Ovary (tissue), 9 donors: ENCODE results near the gene NEU4. TPM values are rescaled to one million over a fixed set of nuclear protein-coding genes. Genes with fewer than 3 reads are reported as not detected.

Experiments used
- DNase-seq, 5 donors: peaks; one replicate each; pipeline ENCODE4 v3.0.0-alpha.2; 2019 to 2020
- H3K27ac ChIP-seq, 2 donors: fragments of 200-600 bp; one replicate each; pipeline versions ENCODE4 v1.5.1 to v1.8.0; 2019 to 2022
- H3K27me3 ChIP-seq: fragments of 200-600 bp; one replicate; pipeline ENCODE4 v1.8.0; 2022
- H3K36me3 ChIP-seq: fragments of 200-600 bp; sonication (generic); one replicate; pipeline ENCODE4 v1.5.1; 2019
- H3K4me1 ChIP-seq: one replicate; pipeline ENCODE4 v1.8.1; 2013; ENCODE audit warnings: mild to moderate bottlenecking, moderate library complexity; ENCODE audit not compliant: insufficient read depth
- H3K4me3 ChIP-seq: fragments of 200-600 bp; sonication (generic); one replicate; pipeline ENCODE4 v1.5.1; 2017
- H3K9me3 ChIP-seq, 2 donors: fragments of 200-600 bp in 1 of 2; sonication (generic) in 1 of 2; one replicate each; pipeline versions ENCODE4 v1.5.1 to v1.8.1; 2013 to 2019; ENCODE audit warnings: mild to moderate bottlenecking in 1 of 2, moderate library complexity in 1 of 2
- EP300 ChIP-seq: sonication (generic); formaldehyde crosslinking; IDR thresholded peaks from one replicate; pipeline ENCODE4 v1.6.1; 2017; ENCODE audit warnings: antibody characterized with exemption
- POLR2A ChIP-seq: fragments of 450-650 bp; IDR thresholded peaks from one replicate; pipeline ENCODE4 v1.6.1; 2017; ENCODE audit warnings: antibody characterized with exemption, mild to moderate bottlenecking, moderate library complexity
- WGBS, 3 donors: extraction: QIAGEN DNeasy Blood & Tissue Kit in 1 of 3; methylation state at CpG; one replicate each; pipeline versions ENCODE4 v1.1.5 to v1.1.7; 2013 to 2017; 5-methylcytosine and 5-hydroxymethylcytosine counted together
- intact Hi-C, 4 donors: fragments of 100-400 bp; cut with DNase I; formaldehyde crosslinking; loops; one replicate each; pipeline versions ENCODE4 v1.11.0 to v1.15.1; 2022 to 2023
- polyA plus RNA-seq, 2 donors: library from polyadenylated mRNA; stranded (reverse); fragments of 200-250 nt in 1 of 2; fragments of 350-450 nt in 1 of 2; fragmentation: Illumina TruSeq in 1 of 2; extraction: RNeasy Lipid Tissue Mini Kit (QIAGEN cat#74804) in 1 of 2; gene quantifications; one replicate each; pipeline ENCODE4 v1.2.3, GENCODE V29; 2013 to 2014
- total RNA-seq, 7 donors: library from RNA; depleted of rRNA in 2 of 7; stranded (reverse); fragments of >200 nt in 2 of 7; fragmentation: NEBNext Ultra II Directional in 3 of 7; extraction: Animal tissue kit (Norgen Biotek cat#: 25700) in 3 of 7; gene quantifications; one replicate each; pipeline versions ENCODE4 v1.1.0 to v1.2.4, GENCODE V29; 2016 to 2023
- TF ChIP-seq, protein P1 (sequence below), 3 donors: fragments of 450-650 bp in 2 of 3; fragments of 200-600 bp in 1 of 3; IDR thresholded peaks; one replicate each; pipeline versions ENCODE4 v1.5.1 to v1.8.0; 2016 to 2022; ENCODE audit warnings: antibody characterized with exemption in 3 of 3, mild to moderate bottlenecking in 1 of 3
- donor health status: DM: no; HTN: no; CAD: no; lungs with moderate emphysema.
- donor health status: DM: no; HTN: no; CAD: no.
- donor health status: Bipolar disorder and iron deficiency.
- donor health status: DM: yes; HTN: yes; CAD: no.
- donor health status: DM: no; HTN: no; CAD: no.
- donor health status: DM: yes; HTN: yes; CAD: no.

Gene NEU4
- total and polyA plus RNA-seq, 9 donors = 0.23 to 7.2 (median 0.84) TPM; not detected in 2

- Histone ChIP-seq H3K4me1 (no peaks in the 10 kb centered on the region), H3K36me3 (no peaks in the 10 kb centered on the region), H3K9me3 (no peaks in the 10 kb centered on the region), H3K4me3 (no peak overlapping the region), H3K27me3 (no peaks in the 10 kb centered on the region), H3K27ac (no peak overlapping the region)
- no peak for TF ChIP-seq POLR2A
- intact Hi-C loops = no loop called here
- 89 to 92% (median 90%) methylated on average over 24 to 26 of the region's 26 CpGs for WGBS, 3 donors
- DNase-seq = no peak
Measured at GRCh38 chr2:241851325-241852115, 42.5 kb downstream of the NEU4 start.

- peak in 3 of 5 donors; percentile 8 to 37 (median 18) for DNase-seq
- intact Hi-C loops = no loop called here
Measured at GRCh38 chr2:241852116-241852980, 43.4 kb downstream of the NEU4 start.

GRCh38 chr2:241852981-241853631 lies 44.1 kb downstream of the NEU4 start:
- TF ChIP-seq EP300 = no peak
- TF ChIP-seq, protein P1, sequence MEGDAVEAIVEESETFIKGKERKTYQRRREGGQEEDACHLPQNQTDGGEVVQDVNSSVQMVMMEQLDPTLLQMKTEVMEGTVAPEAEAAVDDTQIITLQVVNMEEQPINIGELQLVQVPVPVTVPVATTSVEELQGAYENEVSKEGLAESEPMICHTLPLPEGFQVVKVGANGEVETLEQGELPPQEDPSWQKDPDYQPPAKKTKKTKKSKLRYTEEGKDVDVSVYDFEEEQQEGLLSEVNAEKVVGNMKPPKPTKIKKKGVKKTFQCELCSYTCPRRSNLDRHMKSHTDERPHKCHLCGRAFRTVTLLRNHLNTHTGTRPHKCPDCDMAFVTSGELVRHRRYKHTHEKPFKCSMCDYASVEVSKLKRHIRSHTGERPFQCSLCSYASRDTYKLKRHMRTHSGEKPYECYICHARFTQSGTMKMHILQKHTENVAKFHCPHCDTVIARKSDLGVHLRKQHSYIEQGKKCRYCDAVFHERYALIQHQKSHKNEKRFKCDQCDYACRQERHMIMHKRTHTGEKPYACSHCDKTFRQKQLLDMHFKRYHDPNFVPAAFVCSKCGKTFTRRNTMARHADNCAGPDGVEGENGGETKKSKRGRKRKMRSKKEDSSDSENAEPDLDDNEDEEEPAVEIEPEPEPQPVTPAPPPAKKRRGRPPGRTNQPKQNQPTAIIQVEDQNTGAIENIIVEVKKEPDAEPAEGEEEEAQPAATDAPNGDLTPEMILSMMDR (IDR thresholded peaks at IDR 0.05) = no peak
- TF ChIP-seq POLR2A = no peak
- Histone ChIP-seq H3K4me1 (no peaks in the 10 kb centered on the region), H3K36me3 (no peaks in the 10 kb centered on the region), H3K27ac (no peak overlapping the region), H3K4me3 (no peak overlapping the region), H3K27me3 (no peaks in the 10 kb centered on the region), H3K9me3 (no peaks in the 10 kb centered on the region)
- WGBS, 3 donors = 88 to 96% (median 93%) methylated on average over 10 of the region's 10 CpGs
- intact Hi-C loops = no loop called here
- peak in 1 of 5 donors; percentile 18 for DNase-seq

More at GRCh38 chr2:241852116-241852980, 43.4 kb downstream of the NEU4 start:
- TF ChIP-seq EP300 = no peak
- TF ChIP-seq, protein P1 (IDR thresholded peaks at IDR 0.05) = no peak
- TF ChIP-seq POLR2A = no peak
- H3K36me3 ChIP-seq = no peaks in the 10 kb centered on the region
- no peaks in the 10 kb centered on the region for H3K9me3 ChIP-seq
- H3K4me1 ChIP-seq = no peaks in the 10 kb centered on the region
- no peak overlapping the region for H3K27ac ChIP-seq
- WGBS, 3 donors = 89 to 91% (median 90%) methylated on average over 39 of the region's 39 CpGs
- no peak overlapping the region for H3K4me3 ChIP-seq
- no peaks in the 10 kb centered on the region for H3K27me3 ChIP-seq

GRCh38 chr2:241853651-241854341 lies 44.8 kb downstream of the NEU4 start:
- Histone ChIP-seq H3K27ac (no peak overlapping the region), H3K4me3 (no peak overlapping the region), H3K9me3 (no peaks in the 10 kb centered on the region), H3K27me3 (no peaks in the 10 kb centered on the region), H3K36me3 (no peaks in the 10 kb centered on the region), H3K4me1 (no peaks in the 10 kb centered on the region)
- intact Hi-C loops = no loop called here
- peak; percentile 15 to 41 (median 27) for DNase-seq
- TF ChIP-seq, protein P1 (IDR thresholded peaks at IDR 0.05) = no peak
- TF ChIP-seq EP300 (no peak), POLR2A (no peak)
- 82 to 88% (median 87%) methylated on average over 21 to 27 of the region's 27 CpGs for WGBS, 3 donors
